ENCODE data around the gene BMAL2.

DNA sequence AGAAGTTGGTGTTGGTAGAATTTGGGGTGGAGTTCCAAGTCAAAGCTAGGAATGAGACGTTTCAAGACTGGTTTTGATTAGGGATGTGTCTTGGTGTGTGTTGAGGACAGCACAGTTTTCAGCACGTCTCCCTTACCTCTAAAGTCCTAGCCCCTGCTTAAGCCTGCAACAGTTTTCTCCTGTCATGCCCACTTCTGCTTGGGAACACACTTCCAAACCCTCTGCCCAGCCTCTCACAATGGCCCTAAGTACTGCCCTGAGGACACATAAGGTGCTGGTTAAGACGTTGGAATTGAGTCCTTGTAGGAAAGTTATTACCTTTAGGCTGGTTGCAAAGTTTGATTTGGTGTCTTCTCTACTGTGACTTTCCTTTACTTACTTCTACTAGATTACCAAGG lies 710 bp upstream of the BMAL2 start:
- TF ChIP-seq KDM1A (IDR thresholded peaks at IDR 0.05; ENCODE audit: low read depth) = no peak
- TF ChIP-seq SMC3 (IDR thresholded peaks at IDR 0.05) = no peak
- no peak for TF ChIP-seq RAD21 (conservative IDR thresholded peaks at IDR 0.05 in 1 of 2, IDR thresholded peaks at IDR 0.05 in 1 of 2)
- no peak for TF ChIP-seq ESRRA (IDR thresholded peaks at IDR 0.05; ENCODE audit: borderline replicate concordance, low read length)
